ENCODE data around the gene CD5L. TPM values are rescaled to one million over a fixed set of nuclear protein-coding genes. Genes with fewer than 3 reads are reported as not detected.

CD5L gene
- total and polyA plus RNA-seq, 2 of the 8 experiments (the other 6 are each of a cell fraction or from before 2014, with no cell fraction given): not detected

DNA sequence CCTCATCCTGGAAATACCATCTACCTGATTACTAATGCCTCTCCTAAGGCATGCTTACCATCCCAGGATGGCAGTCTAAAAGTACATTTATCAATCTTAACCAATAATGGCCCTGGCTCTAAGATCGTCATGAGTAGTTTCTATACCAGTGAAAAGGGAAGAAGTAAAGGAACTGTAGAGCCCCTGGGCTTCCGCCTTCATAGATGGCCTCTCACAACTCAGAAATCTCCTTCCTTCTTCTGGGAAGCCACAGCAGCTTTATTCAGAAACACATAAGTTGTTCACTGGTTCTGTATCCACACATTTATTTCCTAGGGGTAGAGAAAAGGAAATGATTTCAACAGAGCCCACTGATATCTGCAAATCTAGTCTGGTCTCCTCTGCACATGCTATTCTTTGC lies 41.0 kb upstream of the CD5L start:
- Histone ChIP-seq H3K4ac (replicated peaks; ENCODE audit: insufficient read length, low read depth, low read length) (no peak overlapping the region), H2BK120ac (replicated peaks; ENCODE audit: low read depth, low read length) (no peak overlapping the region), H3K14ac (ENCODE audit: insufficient read length) (no peak overlapping the region), H2AK5ac (ENCODE audit: low read depth, low read length) (no peak overlapping the region), H3K4me2 (ENCODE audit: insufficient read depth in 1 of 2, low read depth in 2 of 2, low read length in 2 of 2) (no peak overlapping the region), H3K9ac (replicated peaks in 1 of 4; ENCODE audit: extremely low read depth in 1 of 4, low read depth in 3 of 4, low read length in 3 of 4) (no peak overlapping the region), H3K23me2 (ENCODE audit: low read depth, low read length) (no peaks in the 10 kb centered on the region; the same call in 1 of the 2 replicates), H2BK5ac (ENCODE audit: low read depth, low read length) (no peak overlapping the region), H4K91ac (replicated peaks; ENCODE audit: insufficient read length, low read length) (no peak overlapping the region), H3K79me1 (ENCODE audit: low read depth, low read length) (no peaks in the 10 kb centered on the region), H3K56ac (replicated peaks; ENCODE audit: insufficient read length, low read depth, low read length) (no peak overlapping the region), H3K4me3 (ENCODE audit: extremely low read depth in 1 of 4, insufficient read depth in 2 of 4, low read depth in 3 of 4, low read length in 4 of 4) (no peak overlapping the region), H3K4me1 (replicated peaks in 1 of 4; ENCODE audit: control insufficient read depth in 3 of 4, insufficient read depth in 4 of 4, low read length in 3 of 4) (no peaks in the 10 kb centered on the region), H2BK15ac (ENCODE audit: low read length) (no peak overlapping the region), H2BK12ac (ENCODE audit: low read depth, low read length) (no peak overlapping the region), H3K23ac (ENCODE audit: insufficient read length) (no peak overlapping the region), H3K9me3 (ENCODE audit: insufficient read depth in 2 of 2, low read depth in 1 of 2, low read length in 1 of 2) (no peaks in the 10 kb centered on the region), H3K36me3 (ENCODE audit: control insufficient read depth in 2 of 4, insufficient read depth in 4 of 4, low read length in 3 of 4) (no peaks in the 10 kb centered on the region), H2BK20ac (ENCODE audit: low read length) (no peak overlapping the region), H4K8ac (ENCODE audit: extremely low read depth, insufficient read depth, low read length) (no peak overlapping the region), H4K20me1 (replicated peaks in 1 of 2; ENCODE audit: control insufficient read depth in 1 of 2, insufficient read depth in 2 of 2, low read length in 2 of 2) (no peaks in the 10 kb centered on the region), H3K27ac (ENCODE audit: low read depth, low read length) (no peak overlapping the region), H4K5ac (ENCODE audit: insufficient read length, low read depth, low read length) (no peak overlapping the region), H3K18ac (ENCODE audit: extremely low read depth, low read length) (no peak overlapping the region), H3K79me2 (ENCODE audit: control insufficient read depth in 1 of 2, insufficient read depth in 2 of 2, low read length in 2 of 2) (no peaks in the 10 kb centered on the region), H2AFZ (ENCODE audit: low read length) (no peak overlapping the region), H3K27me3 (replicated peaks in 1 of 4; ENCODE audit: control insufficient read depth in 3 of 4, extremely low read depth in 1 of 4, insufficient read depth in 3 of 4, low read length in 3 of 4) (no peaks in the 10 kb centered on the region; a peak in 1 of 7 replicates)
- TF ChIP-seq PHF8 (conservative IDR thresholded peaks at IDR 0.05; ENCODE audit: low read depth, low read length) (no peak), SAP30 (IDR thresholded peaks at IDR 0.05; ENCODE audit: insufficient read depth, insufficient replicate concordance, low read length) (no peak), KDM1A (IDR thresholded peaks at IDR 0.05; ENCODE audit: borderline replicate concordance, low read length) (no peak), SUZ12 (IDR thresholded peaks at IDR 0.05; ENCODE audit: low read length) (no peak), NANOG (IDR thresholded peaks at IDR 0.05; ENCODE audit: insufficient read depth, low read depth, low read length, poor library complexity, severe bottlenecking) (no peak), TCF12 (IDR thresholded peaks at IDR 0.05; ENCODE audit: low read depth, low read length) (no peak), TEAD4 (IDR thresholded peaks at IDR 0.05; ENCODE audit: low read depth, low read length) (no peak)
- TF ChIP-seq, protein P1, sequence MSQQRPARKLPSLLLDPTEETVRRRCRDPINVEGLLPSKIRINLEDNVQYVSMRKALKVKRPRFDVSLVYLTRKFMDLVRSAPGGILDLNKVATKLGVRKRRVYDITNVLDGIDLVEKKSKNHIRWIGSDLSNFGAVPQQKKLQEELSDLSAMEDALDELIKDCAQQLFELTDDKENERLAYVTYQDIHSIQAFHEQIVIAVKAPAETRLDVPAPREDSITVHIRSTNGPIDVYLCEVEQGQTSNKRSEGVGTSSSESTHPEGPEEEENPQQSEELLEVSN (IDR thresholded peaks at IDR 0.05): no peak
- TF ChIP-seq, protein P2, sequence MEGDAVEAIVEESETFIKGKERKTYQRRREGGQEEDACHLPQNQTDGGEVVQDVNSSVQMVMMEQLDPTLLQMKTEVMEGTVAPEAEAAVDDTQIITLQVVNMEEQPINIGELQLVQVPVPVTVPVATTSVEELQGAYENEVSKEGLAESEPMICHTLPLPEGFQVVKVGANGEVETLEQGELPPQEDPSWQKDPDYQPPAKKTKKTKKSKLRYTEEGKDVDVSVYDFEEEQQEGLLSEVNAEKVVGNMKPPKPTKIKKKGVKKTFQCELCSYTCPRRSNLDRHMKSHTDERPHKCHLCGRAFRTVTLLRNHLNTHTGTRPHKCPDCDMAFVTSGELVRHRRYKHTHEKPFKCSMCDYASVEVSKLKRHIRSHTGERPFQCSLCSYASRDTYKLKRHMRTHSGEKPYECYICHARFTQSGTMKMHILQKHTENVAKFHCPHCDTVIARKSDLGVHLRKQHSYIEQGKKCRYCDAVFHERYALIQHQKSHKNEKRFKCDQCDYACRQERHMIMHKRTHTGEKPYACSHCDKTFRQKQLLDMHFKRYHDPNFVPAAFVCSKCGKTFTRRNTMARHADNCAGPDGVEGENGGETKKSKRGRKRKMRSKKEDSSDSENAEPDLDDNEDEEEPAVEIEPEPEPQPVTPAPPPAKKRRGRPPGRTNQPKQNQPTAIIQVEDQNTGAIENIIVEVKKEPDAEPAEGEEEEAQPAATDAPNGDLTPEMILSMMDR (IDR thresholded peaks at IDR 0.05; ENCODE audit: control extremely low read depth in 1 of 3, insufficient read depth in 1 of 3, low read depth in 1 of 3, low read length in 3 of 3): no peak
- WGBS, 2 experiments (ENCODE audit: extremely low coverage in 1 of 2, insufficient coverage in 1 of 2, insufficient read length in 1 of 2, insufficient replicate concordance in 2 of 2, low coverage in 1 of 2, low lambda C conversion rate in 2 of 2, missing lambda C conversion rate in 1 of 2): 89% methylated on average over 2 of the region's 2 CpGs; no CpG with 5 or more reads in 1 of the 2 experiments
- ChIA-PET CTCF (ENCODE audit: partially characterized antibody) (interaction anchor here (1.0 to 2.0 kb wide), 3 partner anchors 66 to 387 kb away, joined by 3 to 8 read pairs (median 4); no protein-coding TSS in a partner anchor), POLR2A (ENCODE audit: partially characterized antibody) (no interaction called here)
- no peak for FAIRE-seq
- no peak for DNase-seq (ENCODE audit: low read depth in 1 of 2, low spot score in 2 of 2)
